NCI-H345 treated with DMSO at 0.1 percent for 48 hours (cell line): ENCODE results near the gene AP5Z1.

Source experiments
- DNase-seq: peaks from one replicate; lab custom pipeline; 2025; ENCODE audit not compliant: unreplicated experiment; lab: John Stamatoyannopoulos, UW

AP5Z1 gene

GRCh38 chr7:4765776-4766490 is 9.5 kb upstream of the AP5Z1 start:
- no peak for DNase-seq

DNA sequence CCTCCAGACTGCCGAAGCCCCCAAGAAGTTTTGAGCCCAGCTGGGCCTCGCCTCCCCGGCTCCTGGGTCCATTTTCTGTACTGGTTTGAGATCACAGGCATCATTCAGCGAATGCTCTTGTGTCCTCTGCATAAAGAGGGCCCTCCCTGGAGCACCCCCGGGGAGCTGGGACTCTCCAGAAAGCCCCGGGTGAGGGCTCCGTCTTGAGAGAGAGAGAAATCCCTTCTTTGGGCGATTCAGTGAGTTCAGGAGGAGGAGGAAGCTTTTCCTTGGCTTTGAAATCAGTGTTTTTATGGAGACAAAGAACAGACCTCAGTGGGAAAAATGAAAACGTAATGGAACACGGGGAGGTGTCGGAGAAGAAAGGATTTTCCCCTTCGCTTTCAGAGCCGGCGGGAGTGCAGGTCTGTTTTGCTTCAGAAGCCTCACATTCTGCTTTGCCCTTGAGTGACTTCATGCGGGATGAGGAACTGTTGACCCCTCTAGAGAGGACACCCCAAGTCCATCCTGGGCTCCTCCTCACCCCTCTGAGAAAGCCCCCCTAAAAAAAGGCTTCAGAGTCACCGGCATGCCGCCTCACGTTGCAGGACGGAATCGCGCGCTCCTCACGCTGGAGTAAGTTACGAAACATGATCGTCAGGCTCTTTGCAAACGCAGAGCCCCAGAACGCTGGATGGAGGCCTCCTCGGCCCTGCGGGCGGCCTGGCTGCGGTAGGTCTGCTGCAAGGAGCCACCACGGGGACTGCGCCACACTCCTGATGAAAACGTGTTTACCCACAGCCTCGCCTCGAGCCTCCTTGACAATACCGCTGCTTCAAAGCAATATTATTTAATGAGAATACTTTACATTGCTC is 8.5 kb upstream of the AP5Z1 start:
- no peak for DNase-seq

DNA sequence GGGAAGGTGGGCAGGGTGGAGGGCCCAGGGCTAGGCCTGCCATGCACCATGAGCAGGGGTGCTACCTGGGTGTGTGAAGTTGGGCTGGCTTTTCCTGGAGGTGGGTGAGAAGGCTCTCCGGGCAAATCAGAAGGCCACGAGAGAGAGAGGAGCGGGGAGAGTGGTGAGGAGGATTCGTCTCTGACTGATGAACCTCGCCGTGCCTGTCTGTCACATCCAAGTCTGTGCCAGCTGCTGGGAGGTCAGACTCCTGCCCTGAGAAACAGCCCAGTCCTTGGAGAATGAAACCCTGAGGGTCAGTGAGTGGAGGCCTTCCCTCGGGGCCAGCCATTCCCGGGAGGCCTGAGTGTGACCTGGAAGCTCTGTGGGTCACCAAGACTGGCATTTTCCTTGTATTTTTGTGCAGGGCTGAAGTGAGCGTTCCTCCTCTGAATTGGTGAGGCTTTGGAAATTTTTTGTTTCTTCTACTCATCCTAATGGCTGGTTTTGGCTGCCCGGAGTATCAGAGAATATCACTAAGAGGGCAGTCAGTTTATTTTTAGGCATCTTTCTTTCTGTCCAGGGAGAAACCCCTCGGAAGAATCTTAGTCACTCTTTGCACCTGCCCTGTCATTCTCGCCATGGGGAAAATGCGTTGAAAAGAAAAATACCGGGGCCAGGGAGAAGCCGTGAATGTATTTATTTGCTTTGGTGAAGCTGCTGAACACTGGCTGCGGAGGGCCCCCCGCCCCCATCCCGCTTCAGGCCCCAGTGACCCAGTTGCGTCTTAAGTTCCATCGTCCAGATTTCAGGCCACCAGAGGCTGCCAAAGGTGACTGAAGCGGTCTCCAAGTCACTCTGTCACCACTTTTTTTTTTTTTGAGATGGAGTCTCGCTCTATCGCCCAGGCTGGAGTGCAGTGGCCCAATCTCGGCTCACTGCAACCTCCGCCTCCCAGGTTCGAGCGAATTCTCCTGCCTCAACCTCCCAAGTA is 6.5 kb upstream of the AP5Z1 start:
- no peak for DNase-seq

DNA sequence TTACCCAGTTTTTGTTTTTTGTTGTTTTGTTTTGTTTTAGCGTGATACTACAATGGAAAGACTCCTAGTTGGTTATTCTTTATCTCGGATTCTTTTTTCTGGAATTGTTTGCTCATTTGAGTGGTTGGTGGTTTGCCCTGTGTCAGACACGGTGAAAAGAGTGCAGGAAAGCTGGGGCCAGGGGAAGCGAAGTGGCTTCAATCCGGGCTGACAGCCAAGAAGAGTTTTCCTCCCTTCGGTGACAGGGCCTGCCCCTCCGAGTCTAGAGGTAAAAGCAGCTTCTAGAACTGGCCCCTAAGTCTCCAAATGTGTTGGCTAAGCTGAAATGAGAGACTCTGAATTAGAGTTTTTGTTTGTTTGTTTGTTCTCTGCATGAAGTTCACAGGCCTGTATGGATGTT is 5.7 kb upstream of the AP5Z1 start:
- peak; percentile 4 for DNase-seq

DNA sequence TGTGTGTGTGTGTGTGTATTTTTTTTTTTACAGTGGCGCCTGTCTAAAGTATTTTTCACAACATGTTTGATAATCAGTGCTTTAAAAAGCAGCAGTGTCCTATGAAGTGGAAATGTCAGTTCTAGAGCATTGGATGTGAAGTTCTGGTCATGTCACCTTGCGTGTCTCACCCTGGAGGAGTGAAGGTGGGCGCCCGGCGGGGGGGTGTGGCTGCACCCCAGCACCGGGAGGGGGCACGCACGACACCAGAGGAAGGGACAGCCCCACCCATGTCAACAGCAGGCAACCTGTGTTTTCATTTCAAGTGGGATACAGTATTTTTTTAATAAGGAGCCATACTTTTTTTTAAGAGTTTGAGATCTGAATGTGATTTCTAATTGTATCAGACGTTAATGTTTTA is 4.5 kb upstream of the AP5Z1 start:
- DNase-seq, result no peak

GRCh38 chr7:4771737-4772136 is 3.7 kb upstream of the AP5Z1 start:
- no peak for DNase-seq

DNA sequence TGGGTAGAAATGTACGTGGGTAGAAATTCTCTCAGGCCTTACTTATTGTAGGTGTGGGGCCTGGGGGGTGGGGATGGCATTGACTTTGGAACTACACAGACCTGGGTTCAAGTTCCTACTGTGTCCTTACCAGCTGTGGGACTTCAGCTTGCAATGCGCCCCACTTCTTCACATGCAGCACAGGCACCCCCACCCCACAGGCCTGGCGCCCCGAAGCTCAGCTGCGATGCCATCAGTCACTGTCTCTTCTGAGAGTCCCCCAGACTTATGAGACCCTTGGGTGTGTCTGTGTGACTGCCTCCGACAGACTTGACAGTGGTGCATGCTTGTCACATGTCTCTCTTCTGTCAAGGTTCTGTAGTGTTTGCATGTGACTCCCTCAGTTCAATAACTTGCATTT is 3.1 kb upstream of the AP5Z1 start:
- no peak for DNase-seq

GRCh38 chr7:4774007-4774406 is 1.4 kb upstream of the AP5Z1 start:
- no peak for DNase-seq

DNA sequence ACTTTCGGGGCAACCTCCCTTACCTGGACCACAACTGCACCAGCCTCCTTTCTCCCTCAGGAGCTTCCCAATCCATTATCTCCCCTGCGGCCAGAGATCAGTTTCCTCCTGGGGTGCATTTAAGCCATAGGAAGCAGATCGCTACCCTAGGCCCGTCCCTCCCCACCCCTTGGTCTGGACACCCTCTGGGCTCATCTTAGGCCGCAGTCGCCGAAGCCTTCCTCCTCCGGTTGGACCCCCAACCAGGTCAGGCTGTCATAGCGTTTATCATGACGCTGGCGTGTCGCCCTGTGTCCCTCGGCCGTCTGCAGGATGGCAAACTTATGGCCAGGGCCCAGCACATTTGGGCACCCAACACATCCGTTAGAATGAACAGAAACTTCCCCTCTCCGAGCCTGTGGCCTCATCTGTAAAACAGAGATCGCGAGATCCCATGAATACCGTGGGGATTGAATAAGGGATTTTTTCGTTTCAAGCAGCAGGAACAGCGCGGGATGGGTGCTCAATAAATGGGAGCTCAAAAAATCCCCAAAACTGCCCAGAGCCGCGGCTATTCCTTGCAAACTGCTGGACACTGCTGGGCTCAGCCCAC is 669 bp upstream of the AP5Z1 start:
- no peak for DNase-seq

DNA sequence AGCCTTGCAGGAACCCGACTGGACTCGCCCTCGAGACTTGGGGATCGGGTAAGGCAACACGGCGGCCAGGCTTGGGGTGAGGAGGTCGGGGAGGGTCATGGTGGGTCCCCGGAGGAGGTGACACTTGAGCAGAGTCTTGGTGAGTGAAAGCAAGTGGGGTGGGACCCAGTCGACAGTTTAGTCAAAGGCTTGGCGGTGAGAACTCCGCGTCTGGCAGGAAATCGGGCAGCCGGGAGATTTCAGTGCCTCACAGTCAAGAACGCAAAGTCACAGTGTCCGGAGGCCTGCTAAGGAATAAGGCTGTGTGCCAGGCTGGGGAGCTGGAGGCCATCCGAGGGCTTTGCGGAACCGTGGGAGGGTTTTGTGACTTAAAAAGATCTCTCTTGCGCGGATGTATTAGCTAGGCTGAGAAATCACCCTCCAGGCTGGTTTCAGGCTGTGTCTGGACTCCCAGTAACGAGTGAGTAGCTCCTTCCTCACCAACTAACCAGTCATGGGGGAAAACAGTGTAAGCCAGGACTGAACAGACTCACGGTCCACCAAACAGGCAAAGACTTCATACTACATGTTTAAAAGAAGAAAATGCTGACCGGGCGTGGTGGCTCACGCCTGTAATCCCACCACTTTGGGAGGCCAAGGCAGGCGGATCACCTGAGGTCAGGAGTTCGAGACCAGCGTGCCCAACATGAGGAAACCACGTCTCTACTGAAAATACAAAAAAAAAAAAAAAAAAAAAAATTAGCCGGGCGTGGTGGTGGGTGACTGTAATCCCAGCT is 613 bp downstream of the AP5Z1 start:
- DNase-seq, result no peak

- DNase-seq, result no peak
Observed at GRCh38 chr7:4779118-4779517, 3.7 kb downstream of the AP5Z1 start.

GRCh38 chr7:4781366-4782069 is 6.1 kb downstream of the AP5Z1 start:
- DNase-seq, result no peak

DNA sequence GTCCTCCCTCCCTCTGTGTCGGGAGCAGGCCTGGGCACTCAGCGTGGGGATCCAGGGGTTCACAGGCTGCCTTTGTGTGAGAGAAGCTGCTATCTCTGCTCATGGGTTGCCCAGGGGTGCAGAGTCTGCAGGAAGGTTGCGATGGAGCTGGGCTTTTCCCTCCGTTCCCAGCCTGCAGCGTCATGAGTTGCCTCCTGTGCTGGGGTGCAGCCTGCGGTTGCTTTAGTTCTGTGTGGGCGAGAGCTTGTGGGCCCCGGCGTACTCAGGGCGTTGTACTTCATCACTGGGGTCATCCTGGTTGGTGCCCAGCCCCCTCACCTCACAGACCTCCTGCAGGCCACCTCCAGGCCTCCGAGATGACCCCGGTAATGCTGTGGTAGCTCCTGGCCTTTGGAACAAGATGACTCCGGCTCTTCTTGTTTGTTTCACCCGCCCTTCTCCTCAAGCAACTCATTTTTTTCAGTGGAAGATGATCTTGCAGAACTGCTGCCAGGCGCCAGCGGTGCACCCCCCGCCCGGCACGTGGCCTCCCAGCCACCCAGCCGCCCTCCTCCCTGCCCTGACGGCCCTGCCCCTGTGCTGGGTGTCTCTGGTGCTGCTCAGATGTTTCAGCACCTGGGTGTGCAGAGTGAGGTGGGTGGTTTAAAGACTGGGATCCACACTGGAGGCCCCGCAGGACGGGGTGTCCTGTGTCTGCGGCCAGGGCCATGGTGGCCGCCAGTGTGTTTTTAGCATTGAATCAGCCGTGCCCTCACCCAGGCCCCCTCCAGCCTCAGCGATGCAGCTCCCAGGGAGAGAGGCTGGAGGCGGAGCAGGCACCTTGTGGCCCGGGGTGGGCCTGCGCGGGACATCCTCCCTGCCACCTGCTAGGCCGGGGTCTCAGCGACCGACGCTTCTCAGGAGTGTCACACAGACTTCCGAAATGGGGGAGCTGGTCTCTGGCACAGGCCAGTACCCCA is 7.2 kb downstream of the AP5Z1 start:
- DNase-seq, result no peak

GRCh38 chr7:4783292-4783652 is 7.8 kb downstream of the AP5Z1 start:
- no peak for DNase-seq

DNA sequence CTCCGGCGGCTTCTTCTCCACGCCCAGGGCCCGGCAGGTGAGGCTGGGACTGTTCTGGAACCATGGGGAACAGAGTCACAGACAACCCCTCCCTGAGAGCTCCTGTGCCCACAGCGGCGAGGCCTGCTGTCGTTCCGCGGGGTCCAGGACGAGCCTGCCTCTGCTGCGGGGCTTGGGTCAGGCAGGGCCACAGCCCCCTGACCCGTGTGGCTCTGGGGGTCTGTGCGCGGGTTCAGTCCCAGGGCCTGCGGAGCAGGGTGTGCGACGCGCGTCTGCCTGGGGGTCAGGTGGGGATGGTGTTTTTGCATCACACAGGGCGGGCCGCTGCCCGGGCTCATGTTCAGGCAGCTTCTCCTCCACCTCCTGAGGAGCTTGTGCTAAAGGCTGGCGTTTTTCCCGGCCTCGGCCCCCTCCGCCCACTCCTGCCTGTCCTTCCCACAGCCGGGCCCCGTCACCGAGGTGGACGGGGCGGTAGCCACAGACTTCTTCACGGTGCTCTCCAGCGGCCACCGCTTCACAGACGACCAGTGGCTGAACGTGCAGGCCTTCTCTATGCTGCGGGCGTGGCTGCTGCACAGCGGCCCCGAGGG is 8.4 kb downstream of the AP5Z1 start:
- no peak for DNase-seq

DNA sequence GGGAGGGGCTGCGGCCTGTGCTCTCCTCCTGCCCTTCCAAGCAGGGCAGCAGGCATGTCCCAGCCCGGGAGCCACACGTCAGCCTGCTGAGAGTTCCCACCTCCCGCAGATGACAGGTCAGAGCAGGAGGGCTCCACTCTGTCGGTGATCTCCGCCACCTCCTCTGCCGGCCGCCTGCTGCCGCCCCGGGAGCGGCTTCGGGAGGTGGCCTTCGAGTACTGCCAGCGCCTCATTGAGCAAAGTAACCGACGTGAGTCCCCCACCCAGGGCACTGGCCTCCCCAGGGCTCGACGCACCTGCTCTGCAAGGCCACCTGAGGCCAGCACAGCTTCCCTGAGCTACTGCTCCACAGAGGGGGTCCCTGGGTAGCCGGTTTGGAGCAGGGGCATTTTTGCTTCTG is 9.4 kb downstream of the AP5Z1 start:
- DNase-seq, result no peak

GRCh38 chr7:4785371-4785770 is 9.9 kb downstream of the AP5Z1 start:
- no peak for DNase-seq

GRCh38 chr7:4786015-4786414 is 10.6 kb downstream of the AP5Z1 start:
- DNase-seq, result no peak
